8988T (cell line): ENCODE results near the gene SIVA1.
A peak's percentile ranks its signal among the peaks of the same experiment; 100 is the strongest.
"Not testable (repeated sequence)": the region's sequence is repeated elsewhere in the genome, so short reads cannot be mapped to it uniquely, and the experiment has no call there.

ENCODE experiments used
- DNase-seq: peaks from one replicate; pipeline ENCODE4 v3.0.0; 2011

Gene SIVA1

DNA sequence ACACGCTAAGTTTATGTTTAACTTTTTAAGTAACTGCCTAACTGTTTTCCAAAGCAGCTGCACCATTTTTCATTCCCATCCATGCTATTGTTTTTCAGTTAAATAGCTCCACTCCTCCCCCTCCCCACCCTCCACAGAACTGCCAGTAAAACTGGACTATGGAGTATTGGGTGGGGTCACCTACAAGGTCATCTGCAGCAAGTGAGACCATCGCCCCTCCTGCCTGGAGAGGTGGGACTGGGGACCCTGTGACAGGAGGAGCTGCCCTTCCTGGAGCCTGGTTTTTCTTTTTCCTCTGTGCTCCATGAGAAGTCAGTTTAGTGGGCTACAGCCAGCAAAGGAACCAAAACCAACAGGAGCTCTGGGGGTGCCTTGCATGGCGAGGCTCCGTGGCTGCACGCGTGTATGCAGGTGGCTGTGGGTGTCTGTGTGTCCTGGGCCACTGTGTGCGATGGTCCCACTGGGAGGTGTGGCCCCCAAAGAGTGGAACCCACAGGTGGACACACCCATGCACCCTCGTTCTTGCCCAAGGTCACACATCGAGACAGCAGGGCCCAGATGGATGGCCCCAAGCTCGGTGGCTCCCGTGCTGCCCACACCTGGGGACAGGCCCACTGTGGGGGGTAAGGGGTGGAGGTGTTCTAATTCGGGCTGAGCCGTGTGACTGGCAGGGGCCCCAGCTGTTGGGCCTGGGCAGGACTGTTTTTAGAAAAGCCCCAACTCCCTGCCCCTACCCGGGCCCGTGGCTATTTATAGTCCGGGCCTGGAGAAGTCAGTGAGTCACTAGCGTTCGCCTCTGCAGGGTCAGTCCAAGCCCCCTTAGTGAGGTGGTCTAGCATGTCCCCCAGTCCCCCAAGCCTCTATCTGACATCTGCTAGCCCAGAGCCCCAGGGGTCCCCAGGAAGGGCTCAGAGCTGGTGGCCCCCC, 31.2 kb upstream of the SIVA1 start:
- no peak for DNase-seq

DNA sequence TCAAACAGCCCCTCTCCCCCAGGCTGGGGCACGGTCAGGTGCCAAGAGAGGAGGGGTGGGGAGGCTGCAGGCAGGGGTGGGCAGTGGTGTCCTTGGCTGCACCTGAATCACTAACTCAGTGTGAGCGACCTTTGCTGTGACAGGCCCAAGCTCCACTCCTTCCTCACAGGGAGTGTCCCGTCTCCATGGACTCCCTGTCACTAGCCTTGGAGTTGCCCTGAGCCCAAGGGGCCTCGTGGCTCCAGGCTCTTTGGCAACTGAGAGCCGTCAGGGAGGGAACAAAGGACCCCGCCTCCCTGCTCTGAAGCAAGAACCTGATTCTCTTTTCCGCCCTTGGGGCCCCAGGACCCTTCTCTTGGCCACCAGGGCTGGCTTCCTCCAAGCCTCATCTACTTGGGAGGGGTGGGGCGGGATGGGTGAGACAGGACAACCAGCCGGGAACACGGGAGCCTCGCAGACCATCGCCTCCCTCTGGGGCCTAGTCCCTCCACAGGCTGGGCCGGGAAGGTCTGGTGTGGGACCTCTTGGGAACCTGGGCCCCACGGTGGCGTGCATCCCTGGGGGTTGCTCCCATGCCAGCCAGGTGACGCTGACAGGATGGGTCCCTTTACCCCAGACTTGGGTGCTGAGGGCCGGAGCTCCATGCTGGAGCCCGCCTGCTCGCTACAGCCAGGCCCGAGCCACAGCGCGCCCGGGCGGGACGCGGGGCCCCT, 29.9 kb upstream of the SIVA1 start:
- no peak for DNase-seq

DNA sequence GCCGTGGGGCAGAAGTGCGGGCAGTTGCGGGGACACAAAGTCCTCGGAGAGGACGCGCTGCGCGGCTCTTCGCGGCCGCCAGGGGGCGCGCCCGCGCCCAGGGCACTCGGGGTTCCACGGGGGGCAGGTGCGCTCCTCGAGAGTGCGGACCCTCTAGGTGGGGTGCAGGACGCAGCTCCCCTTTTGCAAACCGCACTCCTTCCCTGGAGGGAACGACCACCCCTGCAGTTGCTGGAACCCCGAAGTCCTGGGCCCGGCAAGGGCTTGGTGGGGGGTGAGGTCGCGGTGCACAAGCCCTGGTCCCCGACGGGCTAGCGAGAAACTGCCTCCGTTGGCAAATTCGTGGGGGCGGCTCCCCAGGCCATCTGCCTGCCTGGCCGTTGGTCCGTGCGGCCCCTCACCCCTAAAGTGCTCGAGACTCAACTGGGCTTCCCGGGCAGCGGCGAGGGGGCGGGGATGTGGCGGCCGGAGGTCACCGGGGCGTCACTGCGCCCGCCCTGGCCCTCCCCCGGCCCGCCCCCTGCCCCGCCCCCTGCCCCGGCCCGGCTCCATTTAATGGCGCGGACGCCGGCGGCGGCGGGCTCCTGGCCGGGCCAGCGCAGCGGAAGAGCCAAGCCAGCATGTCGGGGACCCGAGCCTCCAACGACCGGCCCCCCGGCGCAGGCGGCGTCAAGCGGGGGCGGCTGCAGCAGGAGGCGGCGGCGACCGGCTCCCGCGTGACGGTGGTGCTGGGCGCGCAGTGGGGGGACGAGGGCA, 29.1 kb upstream of the SIVA1 start, which contains the start of gene ADSS1:
ADSS1 (plus strand) TSS at position 579 of the 756 bp plus-strand sequence; CDS start at position 621, 42 bp downstream.
- DNase-seq: peak; percentile 94

DNA sequence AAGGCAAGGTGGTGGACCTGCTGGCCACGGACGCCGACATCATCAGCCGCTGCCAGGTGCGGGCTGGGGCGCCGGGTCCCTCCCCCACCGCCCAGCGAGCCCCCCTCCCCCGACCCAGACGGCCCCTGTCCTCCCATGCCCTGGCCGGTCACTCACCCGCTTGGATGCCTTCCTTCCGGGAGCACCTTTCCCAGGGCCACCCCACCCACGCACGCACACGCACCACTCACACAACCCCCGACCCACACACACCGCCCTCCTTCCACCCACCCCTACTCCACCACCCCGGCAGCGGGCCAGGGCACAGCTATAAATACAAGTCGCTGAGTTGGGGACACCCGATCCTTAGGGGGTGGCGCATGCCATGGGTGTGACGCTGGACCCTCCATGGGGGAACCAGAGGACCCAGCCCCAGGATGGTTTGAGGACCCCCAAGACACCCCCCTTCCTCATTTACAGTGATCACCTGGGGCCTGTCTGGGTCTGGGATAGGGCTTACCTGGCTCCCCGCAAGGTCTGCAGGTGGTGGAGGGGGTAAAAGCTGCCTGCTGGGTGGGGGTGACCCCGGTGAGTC, 28.5 kb upstream of the SIVA1 start:
- DNase-seq: no peak

DNA sequence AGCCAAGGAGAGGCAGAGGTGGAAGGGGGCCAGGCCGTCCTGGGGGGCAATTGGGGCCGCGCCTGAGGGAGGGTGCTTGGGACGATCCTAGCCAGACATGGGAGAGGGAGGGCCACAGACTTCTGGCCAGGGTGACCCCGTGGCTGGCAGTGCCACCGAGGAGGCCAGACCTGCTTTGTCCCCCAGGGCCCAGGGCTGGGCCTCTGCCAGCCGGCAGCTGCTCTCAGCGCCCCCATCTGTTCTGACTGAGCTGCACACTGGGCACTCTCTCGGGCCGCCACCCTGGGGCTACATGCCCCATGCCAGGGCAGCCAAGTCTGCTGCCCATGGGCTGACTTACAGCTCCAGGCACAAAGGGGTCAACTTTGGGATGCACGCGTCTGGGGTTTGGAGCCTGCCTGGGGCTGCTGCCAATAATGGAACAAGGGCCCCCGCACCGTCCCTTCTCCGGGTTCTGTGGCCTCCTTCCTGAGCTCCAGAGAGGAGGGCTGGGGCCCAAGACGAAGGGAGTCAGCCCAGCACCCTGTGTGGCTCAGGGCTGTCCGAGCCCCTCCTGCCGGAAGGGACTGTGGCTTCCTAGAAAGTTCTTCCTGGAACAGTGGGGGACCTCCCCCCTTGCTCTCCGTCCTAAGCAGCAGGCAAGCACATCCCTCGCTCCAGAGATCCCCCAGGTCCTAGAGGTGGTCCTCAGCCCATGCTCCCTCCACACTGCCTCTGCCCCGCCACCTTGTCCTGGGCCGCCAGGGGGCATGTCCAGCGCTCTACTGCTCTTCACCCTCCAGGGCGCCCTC, 27.8 kb upstream of the SIVA1 start:
- no peak for DNase-seq

DNA sequence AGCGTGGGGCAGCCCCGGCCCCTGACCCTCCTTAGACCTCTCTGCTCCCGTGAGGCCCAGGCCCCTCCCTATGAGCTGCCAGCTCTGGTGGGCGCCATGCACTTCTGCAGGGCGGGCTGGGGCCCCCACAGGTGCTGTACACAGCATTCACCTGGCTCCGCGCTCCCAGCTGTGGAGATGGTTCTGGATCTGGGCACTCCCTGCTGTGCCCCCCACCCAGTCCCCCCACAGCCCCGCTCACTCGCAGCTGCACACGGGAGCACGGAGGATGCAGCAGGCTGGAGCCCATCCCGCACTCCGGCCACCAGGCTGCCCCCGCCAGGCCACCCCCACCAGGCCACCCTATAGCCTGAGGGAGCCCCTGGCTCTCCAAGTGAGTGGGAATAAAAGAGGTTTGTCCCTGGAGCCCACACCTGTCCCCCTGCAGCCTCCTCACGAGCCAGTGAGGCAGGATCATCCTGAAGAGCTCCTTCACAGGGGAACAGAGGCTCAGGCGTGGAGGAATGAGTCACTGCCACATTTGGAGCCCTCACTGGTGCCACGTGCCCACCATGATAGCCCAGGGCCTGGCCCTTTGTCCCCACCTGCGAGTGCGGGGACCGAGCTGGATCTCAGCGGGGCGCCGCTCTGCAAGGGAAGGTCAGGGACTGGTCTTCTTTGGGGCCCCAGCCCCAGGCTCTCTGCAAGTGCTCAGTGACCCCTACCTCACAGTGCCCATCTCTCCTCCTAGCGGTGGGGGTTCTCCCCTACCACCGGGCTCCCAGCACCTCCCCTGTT, 27.0 kb upstream of the SIVA1 start:
- no peak for DNase-seq

DNA sequence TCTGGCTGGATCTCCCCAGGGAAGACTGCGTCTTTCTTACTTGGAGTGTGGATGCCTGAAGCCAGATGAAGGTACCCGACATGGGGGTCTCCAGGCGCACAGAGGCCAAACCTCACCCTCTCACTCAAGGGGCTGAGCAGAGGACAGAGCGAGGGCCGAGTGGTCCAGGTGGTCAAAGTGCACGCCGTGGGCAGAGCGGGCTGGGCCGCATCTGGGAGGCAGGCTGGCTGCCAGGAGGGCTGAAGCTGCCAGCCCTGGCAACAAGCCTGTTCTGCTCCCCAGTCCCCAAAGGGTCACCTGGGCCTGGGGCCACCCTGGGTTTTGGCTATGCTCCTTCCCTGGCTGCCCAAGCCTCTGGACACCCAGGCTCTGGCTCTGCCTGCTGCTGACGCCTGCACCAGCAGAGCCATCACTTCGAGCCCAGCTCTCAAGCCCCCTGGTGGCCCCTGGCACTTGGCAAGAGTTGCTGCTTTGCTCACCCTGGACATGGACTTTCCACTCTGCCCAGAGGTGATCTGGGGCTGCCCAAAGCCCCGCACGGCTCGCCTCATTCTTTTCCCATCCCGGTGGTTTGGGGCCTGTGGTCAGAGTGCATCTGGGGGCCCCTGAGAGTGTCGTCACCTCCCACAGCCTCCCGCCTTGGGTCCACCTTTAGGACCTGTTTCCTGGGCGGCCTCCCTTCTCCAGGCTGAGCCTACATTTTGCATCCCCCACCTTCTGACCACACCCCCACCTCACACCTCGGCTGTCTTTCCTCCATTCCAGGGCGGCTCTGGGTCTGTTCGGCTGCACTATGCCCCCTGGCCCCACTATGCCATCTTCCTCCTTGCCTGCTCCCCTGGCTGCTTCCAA, 26.1 kb upstream of the SIVA1 start:
- no peak for DNase-seq

DNA sequence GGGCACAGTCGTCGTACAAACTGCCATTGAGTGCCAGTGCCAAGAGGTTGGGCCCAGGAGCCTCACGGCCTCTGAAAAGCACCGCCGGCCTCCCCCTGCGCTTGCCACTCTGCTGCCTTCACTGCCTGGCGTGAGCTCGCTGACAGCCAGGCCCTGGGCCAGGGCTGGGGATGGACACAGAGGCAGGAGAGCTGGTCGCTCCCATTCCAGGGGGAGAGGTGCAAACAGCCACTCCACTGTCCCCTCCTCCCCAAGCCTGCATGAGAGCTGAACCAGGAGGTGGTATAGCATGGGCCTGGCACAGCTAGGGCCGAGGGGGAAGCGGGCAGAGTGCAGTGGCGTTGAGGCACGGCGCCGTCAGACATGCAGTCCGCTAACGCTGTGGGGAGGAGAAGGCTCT, 24.3 kb upstream of the SIVA1 start:
- no peak for DNase-seq

DNA sequence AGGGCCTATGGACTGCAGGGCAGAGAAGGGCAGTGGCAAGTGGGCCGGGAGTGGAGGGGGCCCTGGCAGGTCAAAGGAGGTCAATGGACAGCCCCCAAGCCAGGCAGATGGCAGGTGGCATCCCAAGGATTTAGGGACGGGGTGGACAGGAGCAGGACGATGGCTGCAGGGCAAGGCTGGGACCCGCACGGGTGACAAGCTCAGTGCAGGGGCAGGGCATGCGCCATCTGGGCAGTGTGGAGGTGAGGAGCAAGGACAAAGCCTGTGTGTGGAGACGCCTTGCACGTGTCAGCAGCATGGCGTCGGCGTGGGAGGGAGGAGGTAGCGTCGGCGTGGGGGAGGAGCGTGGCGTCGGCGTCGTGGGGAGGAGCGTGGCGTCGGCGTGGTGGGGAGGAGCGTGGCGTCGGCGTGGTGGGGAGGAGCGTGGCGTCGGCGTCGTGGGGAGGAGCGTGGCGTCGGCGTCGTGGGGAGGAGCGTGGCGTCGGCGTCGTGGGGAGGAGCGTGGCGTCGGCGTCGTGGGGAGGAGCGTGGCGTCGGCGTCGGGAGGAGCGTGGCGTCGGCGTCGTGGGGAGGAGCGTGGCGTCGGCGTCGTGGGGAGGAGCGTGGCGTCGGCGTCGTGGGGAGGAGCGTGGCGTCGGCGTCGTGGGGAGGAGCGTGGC, 23.6 kb upstream of the SIVA1 start:
- not testable (repeated sequence) for DNase-seq

DNA sequence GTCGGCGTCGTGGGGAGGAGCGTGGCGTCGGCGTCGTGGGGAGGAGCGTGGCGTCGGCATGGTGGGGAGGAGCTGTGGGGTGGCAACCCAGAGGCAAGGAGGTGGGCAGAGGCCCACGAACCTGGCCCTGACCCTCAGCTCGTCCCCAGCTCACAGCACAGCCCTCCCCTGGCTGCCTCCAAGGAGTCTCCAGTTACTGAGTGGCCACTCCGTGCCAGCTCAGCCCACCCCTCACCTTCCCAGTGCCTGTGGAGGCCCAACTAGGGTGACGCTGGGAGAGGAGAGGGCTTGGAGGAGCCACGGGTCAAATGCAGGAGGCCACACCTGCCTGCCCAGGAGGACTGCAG, 23.1 kb upstream of the SIVA1 start:
- no peak for DNase-seq

DNA sequence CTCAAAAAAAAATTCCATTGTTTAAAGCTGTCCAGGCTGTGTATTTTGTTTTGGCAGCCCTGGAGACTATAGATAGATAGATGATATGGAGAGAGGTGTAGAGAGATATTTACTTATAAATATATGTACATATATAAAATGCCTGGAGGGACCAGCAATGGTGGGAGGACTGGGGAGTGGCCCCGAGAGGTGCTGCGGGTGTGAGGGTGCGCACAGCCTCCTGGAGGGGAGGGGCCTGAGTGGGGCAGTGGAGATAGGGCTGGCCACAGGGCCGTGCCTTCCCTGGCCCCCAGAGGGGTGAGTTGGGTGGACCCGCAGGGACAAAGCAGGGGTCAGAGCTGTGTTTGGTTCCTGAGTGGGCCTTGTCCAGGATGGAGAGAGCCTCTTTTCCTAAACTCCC, 22.5 kb upstream of the SIVA1 start:
- no peak for DNase-seq

DNA sequence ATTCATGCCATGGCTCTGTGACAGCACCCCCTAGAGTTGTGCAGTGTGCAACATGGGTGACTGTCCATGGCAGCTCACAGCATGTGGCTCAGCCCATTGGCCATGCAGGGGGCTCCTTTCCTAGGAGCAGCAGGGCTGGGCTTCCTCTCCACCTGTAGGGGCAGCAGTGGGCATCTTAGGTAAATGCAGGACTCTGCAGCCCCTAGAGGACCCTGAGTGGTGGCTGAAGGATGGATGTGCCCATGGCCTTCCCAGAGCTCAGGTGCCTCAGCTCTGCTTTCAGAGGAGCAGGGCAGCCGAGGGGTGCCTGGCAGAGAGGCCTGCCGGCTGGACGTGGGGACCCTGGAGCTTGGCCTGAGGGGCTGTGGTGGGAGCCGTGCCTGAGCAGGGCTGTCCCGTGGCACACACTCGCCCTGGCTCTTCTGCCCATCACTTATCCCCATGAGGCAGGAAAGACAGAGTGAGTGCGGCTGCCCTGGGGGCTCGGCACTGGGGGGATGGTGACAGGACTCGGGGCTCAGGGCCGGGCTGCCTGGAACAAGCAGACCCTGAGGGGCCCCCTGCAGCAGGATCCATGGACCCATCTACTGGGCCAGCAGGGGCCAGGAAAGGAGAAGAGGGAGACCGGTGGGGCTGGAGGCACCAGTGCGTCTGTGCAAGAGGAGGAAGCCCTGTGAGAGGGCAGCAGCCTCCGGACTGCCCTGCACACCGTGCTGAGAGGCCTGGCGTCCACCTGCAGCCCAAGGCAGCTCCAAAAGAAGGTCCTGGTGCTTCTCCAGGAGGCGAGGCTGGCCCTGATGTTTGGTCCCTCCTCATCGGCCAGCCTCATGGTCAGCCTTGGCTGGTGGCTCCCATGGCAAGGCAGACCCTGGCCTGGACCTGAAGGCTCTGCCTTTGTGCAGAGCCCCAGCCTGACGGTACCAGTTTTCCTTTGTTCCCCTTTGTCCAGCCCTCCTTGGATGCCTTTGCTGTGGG, 21.3 kb upstream of the SIVA1 start:
- peak; percentile 92 for DNase-seq

DNA sequence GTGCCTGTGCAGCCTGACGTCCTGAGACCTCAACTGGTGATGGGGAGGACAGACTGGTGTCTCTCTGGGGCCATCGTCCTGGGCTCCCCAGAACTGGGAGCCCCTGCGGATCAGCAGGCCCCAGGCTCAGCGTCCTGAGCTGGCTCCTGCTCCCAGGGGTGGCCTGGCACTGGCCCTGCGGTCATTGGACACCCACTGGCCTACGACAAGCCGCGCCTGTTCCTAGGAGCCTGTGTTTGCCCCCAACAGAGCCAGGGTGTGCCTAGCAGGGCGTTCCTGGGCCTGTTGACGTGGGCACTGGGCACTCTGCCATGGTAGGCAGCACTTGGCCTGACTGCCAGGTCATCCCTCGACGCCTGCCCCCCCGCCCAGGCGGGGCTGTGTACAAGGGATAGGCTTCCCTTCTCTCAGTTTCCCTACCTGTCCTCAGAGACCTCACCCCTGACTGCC, 20.6 kb upstream of the SIVA1 start:
- DNase-seq: no peak

DNA sequence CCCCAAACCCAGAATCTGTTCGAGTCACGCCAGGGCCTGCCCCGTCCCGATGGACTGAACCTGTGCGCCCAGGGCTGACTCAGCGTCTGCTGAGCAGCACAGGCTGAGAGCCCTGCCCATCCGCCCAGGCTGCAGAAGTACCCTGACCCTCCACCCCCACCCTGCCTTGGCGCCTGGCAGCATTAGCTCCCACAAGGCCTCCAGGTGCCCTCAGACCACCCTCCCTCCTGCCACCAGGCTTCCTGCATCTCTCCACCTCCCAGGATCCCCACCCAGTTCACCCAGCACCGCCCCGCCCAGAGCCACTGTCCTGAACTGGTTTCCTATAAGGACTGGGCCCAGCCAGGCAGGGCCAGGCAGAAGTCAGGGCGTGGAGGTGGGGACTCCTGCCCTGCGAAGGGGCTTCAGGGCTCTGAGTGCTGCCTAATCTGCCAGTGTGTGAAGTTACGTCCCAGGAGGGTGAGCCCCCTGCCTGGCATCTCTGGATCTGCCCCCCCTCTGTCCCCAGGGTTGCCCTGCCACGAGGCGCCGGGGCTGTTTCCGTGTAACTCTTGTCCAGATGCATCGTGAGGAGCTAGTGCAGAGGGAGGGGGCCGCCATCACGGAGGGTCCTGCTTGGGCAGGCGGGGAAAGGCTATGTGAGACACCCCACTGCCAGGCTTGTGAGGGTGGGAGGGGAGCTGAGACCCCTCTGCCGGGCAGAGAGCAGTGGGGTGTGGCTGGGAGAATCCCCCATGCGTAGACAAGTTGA, 19.8 kb upstream of the SIVA1 start:
- no peak for DNase-seq

DNA sequence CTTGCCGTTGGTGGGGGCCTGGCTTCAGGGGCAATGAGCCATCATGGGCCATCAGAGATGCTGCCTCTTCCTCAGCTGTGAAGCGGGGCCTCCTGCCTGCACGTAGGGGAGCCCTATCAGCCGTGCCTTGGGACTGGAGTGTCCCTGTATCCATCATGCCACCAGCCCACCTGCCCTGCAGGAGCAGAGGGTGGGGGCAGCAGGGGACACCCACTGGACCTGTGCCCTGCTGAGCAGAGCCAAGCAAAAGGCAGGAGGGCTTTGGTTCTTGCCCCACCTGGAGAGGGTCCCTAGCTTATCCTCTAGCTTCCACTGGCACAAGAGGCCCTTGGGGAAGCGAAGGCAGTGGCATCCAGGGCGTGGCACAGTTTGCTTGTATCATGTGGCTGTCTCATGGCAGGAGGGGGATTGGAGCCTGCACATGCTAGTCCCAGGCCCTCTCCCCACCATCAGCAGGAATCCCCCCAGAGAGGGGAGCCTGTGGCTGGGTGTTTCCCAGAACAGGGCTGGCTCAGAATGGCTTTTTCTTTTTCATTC, 18.8 kb upstream of the SIVA1 start:
- no peak for DNase-seq

DNA sequence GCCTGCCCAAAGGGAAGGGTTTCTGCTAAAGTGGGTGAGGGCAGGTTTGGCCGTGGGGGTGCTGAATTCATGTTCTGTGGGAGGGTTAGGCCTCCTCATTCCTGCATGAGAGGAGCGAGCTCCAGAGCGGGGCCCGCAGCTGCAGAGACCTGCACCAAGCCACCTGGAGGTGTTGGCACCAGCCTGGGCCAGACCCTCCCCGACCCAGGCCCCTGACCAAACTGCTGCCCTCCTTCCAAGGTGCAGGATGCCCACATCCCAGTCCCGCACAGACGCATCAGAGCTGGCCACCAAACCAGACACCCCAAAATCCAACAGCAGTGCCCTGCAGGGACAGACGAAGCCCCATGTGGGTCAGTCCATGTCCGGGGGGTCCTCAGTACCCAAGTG, 18.4 kb upstream of the SIVA1 start:
- no peak for DNase-seq

DNA sequence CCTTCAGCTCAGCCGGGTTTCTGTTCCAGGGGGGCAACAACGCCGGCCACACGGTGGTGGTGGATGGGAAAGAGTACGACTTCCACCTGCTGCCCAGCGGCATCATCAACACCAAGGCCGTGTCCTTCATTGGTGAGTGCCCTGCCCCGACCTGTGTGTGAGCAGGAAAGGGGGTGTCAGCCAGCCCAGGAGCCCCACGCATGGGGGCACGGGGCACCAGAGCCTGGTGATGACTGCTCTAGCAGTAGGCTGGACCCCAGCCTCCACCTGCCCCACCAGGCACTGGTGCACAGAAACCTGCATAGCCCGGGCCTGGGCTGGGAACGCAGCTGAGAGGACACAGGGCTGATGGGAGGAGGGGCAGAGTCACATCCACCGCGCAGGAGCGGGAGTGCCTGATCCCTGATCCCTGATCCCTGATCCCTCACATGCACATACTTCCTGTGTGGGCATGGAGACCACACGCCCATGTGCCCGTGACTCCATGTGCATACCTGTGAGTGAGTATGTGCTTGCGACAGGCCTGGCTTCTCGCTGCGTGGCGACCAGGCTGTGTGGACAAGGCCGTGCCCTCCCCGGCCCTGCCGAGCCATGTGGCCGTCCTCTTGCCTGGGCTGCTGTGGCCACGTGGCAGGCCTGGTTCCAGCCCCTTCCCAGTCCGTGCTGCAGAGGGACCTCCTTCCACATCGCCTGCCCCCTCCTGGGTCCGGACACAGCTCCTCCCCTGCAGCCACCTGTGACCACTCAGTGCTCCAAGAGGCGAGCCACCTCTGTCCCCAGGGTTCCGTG, 17.8 kb upstream of the SIVA1 start:
- DNase-seq: no peak
